Measurements from ENCODE around the gene IFNA5. TPM values are rescaled to one million over a fixed set of nuclear protein-coding genes. Genes with fewer than 3 reads are reported as not detected.

The IFNA5 gene
- total RNA-seq, 2 experiments from 2014 or later: not detected

DNA sequence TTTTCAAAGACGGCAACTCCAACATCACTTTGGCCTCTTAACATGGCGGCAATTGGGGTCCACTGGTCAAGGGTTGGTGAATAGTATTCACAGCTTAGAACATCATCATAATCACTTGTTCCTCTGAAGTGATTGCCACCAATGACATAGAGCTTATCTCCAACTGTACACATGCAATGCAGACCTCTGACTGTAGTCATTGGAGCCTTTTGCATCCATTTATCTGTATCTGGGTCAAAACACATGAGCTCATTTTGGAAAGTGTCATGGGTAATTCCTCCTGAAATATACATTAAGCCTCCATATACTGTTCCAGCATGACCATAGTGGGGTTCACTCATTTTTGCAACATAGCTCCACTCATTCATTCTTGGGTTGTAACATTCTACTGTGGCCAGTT is 28.1 kb upstream of the IFNA5 start:
- H3K4me1 ChIP-seq (ENCODE audit: insufficient read depth, low read length): peaks cover 27% of the 10 kb centered on the region
- intact Hi-C loops (cut with DNase I, micrococcal nuclease): loop anchor here (5.0 to 10.0 kb wide), 3 partner anchors 222 to 469 kb away; partner anchors contain the start of gene MTAP (in 1 of the 2)

GRCh38 chr9:21331676-21332402 is 26.7 kb upstream of the IFNA5 start:
- POLR2A ChIA-PET: no interaction called here
- DNase-seq (no peak), ATAC-seq (ENCODE audit: poor library complexity) (no peak)
- CTCF ChIA-PET: interaction anchor here (0.8 to 3.9 kb wide), 3 partner anchors 10 to 71 kb away, joined by 3 to 20 read pairs (median 3); no protein-coding TSS in a partner anchor
- peaks cover 27% of the 10 kb centered on the region for H3K4me1 ChIP-seq (ENCODE audit: insufficient read depth, low read length)
- peaks cover 11% of the 10 kb centered on the region for H3K36me3 ChIP-seq (ENCODE audit: insufficient read depth, low read length)
- H3K27ac Mint-ChIP-seq: peak overlapping the region; percentile 96
- H3K4me1 Mint-ChIP-seq (ENCODE audit: low read depth): peaks cover 95% of the 10 kb centered on the region
- intact Hi-C loops (cut with DNase I, micrococcal nuclease): loop anchor here (5.0 to 10.0 kb wide), 3 partner anchors 223 to 470 kb away; partner anchors contain the start of gene MTAP (in 1 of the 2)
- H3K9me3 ChIP-seq (ENCODE audit: control insufficient read depth in 1 of 2, insufficient read depth in 1 of 2, low read length in 2 of 2): no peaks in the 10 kb centered on the region
- peaks cover 2% of the 10 kb centered on the region for H3K9me3 Mint-ChIP-seq
- H3K4me3 Mint-ChIP-seq: peak overlapping the region; percentile 94
- no peaks in the 10 kb centered on the region for H3K27me3 Mint-ChIP-seq
- H3K4me3 ChIP-seq (ENCODE audit: low read length): no peak overlapping the region
- TF ChIP-seq, protein P1, sequence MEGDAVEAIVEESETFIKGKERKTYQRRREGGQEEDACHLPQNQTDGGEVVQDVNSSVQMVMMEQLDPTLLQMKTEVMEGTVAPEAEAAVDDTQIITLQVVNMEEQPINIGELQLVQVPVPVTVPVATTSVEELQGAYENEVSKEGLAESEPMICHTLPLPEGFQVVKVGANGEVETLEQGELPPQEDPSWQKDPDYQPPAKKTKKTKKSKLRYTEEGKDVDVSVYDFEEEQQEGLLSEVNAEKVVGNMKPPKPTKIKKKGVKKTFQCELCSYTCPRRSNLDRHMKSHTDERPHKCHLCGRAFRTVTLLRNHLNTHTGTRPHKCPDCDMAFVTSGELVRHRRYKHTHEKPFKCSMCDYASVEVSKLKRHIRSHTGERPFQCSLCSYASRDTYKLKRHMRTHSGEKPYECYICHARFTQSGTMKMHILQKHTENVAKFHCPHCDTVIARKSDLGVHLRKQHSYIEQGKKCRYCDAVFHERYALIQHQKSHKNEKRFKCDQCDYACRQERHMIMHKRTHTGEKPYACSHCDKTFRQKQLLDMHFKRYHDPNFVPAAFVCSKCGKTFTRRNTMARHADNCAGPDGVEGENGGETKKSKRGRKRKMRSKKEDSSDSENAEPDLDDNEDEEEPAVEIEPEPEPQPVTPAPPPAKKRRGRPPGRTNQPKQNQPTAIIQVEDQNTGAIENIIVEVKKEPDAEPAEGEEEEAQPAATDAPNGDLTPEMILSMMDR (IDR thresholded peaks at IDR 0.05): no peak
- peaks cover 62% of the 10 kb centered on the region for H3K36me3 Mint-ChIP-seq (ENCODE audit: low read depth)
- no peaks in the 10 kb centered on the region for H3K27me3 ChIP-seq (ENCODE audit: control insufficient read depth in 1 of 2, insufficient read depth in 2 of 2, low read length in 2 of 2)
- H3K27ac ChIP-seq (ENCODE audit: low read depth in 1 of 2, low read length in 2 of 2): no peak overlapping the region

More for the DNA sequence above, 28.1 kb upstream of the IFNA5 start:
- Histone ChIP-seq H3K9me3 (ENCODE audit: control insufficient read depth in 1 of 2, insufficient read depth in 1 of 2, low read length in 2 of 2) (no peaks in the 10 kb centered on the region), H3K4me3 (ENCODE audit: low read length) (no peak overlapping the region), H3K36me3 (ENCODE audit: insufficient read depth, low read length) (peaks cover 11% of the 10 kb centered on the region), H3K27ac (ENCODE audit: low read depth in 1 of 2, low read length in 2 of 2) (no peak overlapping the region), H3K27me3 (ENCODE audit: control insufficient read depth in 1 of 2, insufficient read depth in 2 of 2, low read length in 2 of 2) (no peaks in the 10 kb centered on the region)
- ChIA-PET CTCF (interaction anchor here (0.8 to 3.9 kb wide), 2 partner anchors 63 to 228 kb away, joined by 3 to 20 read pairs; no protein-coding TSS in a partner anchor), POLR2A (interaction anchor here (2.6 kb wide), 1 partner anchor 469 kb away, joined by 9 read pairs; the partner anchor contains the start of gene MTAP)
- DNase-seq (no peak), ATAC-seq (ENCODE audit: poor library complexity) (no peak)
- Mint-ChIP-seq H3K36me3 (ENCODE audit: low read depth) (peaks cover 62% of the 10 kb centered on the region), H3K4me1 (ENCODE audit: low read depth) (peaks cover 83% of the 10 kb centered on the region), H3K9me3 (peaks cover 2% of the 10 kb centered on the region), H3K4me3 (peak overlapping the region; percentile 94), H3K27ac (peak overlapping the region; percentile 96), H3K27me3 (no peaks in the 10 kb centered on the region)
- TF ChIP-seq, protein P1 (IDR thresholded peaks at IDR 0.05): no peak

GRCh38 chr9:21326526-21327139 is 21.5 kb upstream of the IFNA5 start:
- ChIA-PET CTCF (interaction anchor here (0.6 to 2.8 kb wide), 21 partner anchors 8 to 462 kb away, joined by 3 to 34 read pairs (median 4); partner anchors contain the start of gene KLHL9), POLR2A (interaction anchor here (0.6 to 1.6 kb wide), 5 partner anchors 9 to 128 kb away, joined by 3 to 17 read pairs (median 4); partner anchors contain the start of gene KLHL9)
- peaks cover 6% of the 10 kb centered on the region for H3K4me1 ChIP-seq (ENCODE audit: insufficient read depth, low read length)
- Mint-ChIP-seq H3K9me3 (no peaks in the 10 kb centered on the region), H3K4me1 (ENCODE audit: low read depth) (peaks cover 70% of the 10 kb centered on the region), H3K27me3 (no peaks in the 10 kb centered on the region), H3K4me3 (peak overlapping the region; percentile 60), H3K36me3 (ENCODE audit: low read depth) (peaks cover 57% of the 10 kb centered on the region), H3K27ac (peak overlapping the region; percentile 7)
- intact Hi-C loops (cut with DNase I, micrococcal nuclease): loop anchor here (1.0 to 10.0 kb wide), 6 partner anchors 70 to 708 kb away; no protein-coding TSS in a partner anchor
- ATAC-seq (ENCODE audit: poor library complexity): peak; percentile 91
- H3K27me3 ChIP-seq (ENCODE audit: control insufficient read depth in 1 of 2, insufficient read depth in 2 of 2, low read length in 2 of 2): no peaks in the 10 kb centered on the region
- no peak overlapping the region for H3K4me3 ChIP-seq (ENCODE audit: low read length)
- no peaks in the 10 kb centered on the region for H3K9me3 ChIP-seq (ENCODE audit: control insufficient read depth in 1 of 2, insufficient read depth in 1 of 2, low read length in 2 of 2)
- H3K36me3 ChIP-seq (ENCODE audit: insufficient read depth, low read length): peaks cover 21% of the 10 kb centered on the region
- H3K27ac ChIP-seq (ENCODE audit: low read depth in 1 of 2, low read length in 2 of 2): no peak overlapping the region
- TF ChIP-seq, protein P1 (IDR thresholded peaks at IDR 0.05): peak; percentile 79
- peak in 3 of 14 experiments; percentile 76 to 77 (median 76) for DNase-seq
